HCT116 (cell line): ENCODE measurements around the gene TNFRSF6B. TPM values are rescaled to one million over a fixed set of nuclear protein-coding genes. Genes with fewer than 3 reads are reported as not detected.
A peak's percentile ranks its signal among the peaks of the same experiment; 100 is the strongest.

Source experiments
- ATAC-seq: fragments of 200-7000 bp; cut with Tn5 transposase; 2 replicates; pipeline ENCODE4 v1.9.1; 2020; ENCODE audit warnings: mild to moderate bottlenecking, moderate library complexity
- BruUV-seq: library from RNA; stranded (reverse); fragments of 400-500 nt; replicated peaks from 2 replicates; lab custom pipeline; 2021; lab: Mats Ljungman, UMichigan
- CTCF ChIA-PET: fragments of 300-600 bp; sonication (Branson Sonifier 250); formaldehyde crosslinking; loops from one replicate; lab custom pipeline; 2021; ENCODE audit warnings: antibody characterized with exemption; lab: Charles Lee
- POLR2A ChIA-PET: fragments of 300-600, 350-600 bp; sonication (Branson Sonifier 250); formaldehyde crosslinking; loops from one replicate; lab custom pipeline; 2021; ENCODE audit warnings: antibody characterized with exemption; lab: Charles Lee
- RAD21 ChIA-PET, 2 experiments: fragments of 300-600 bp; sonication (Branson Sonifier 250); formaldehyde crosslinking; loops; one replicate each; lab custom pipeline; 2023; ENCODE audit warnings: low total read pairs in 2 of 2; ENCODE audit not compliant: uncharacterized antibody in 2 of 2, unreplicated experiment in 2 of 2, low non-redundant PET in 1 of 2; lab: Charles Lee
- DNase-seq: peaks from one replicate; pipeline ENCODE4 v3.0.0-alpha.2; 2010; ENCODE audit warnings: low read depth, low spot score
- H2AFZ ChIP-seq: fragments of 200-600 bp; shearing (Covaris generic), sonication (generic); 2 replicates; pipeline ENCODE4 v1.6.1; 2017; ENCODE audit warnings: low read depth, mixed run types, mixed read lengths, antibody characterized with exemption, low read length; ENCODE audit not compliant: poor library complexity, severe bottlenecking
- H3K27ac ChIP-seq: 2 replicates; pipeline ENCODE4 v1.5.1; 2012; ENCODE audit warnings: low read depth, low read length
- H3K27me3 ChIP-seq: fragments of 200-600 bp; sonication (generic); 2 replicates; pipeline ENCODE4 v1.6.1; 2016; ENCODE audit warnings: mixed run types, low read length, mixed read lengths; ENCODE audit not compliant: insufficient read depth
- H3K36me3 ChIP-seq, 2 experiments: fragments of 200-500 bp in 1 of 2; fragments of 200-600 bp in 1 of 2; sonication (Bioruptor generic) in 1 of 2; sonication (generic) in 1 of 2; 2 replicates each; pipeline versions ENCODE4 v1.5.1 to v1.6.1; 2014 to 2016; ENCODE audit warnings: low read length in 2 of 2, inconsistent platforms in 1 of 2, mixed read lengths in 1 of 2, mixed run types in 1 of 2; ENCODE audit not compliant: insufficient read depth in 2 of 2, control insufficient read depth in 1 of 2
- H3K4me1 ChIP-seq, 2 experiments: fragments of 200-600 bp in 1 of 2; sonication (generic) in 1 of 2; 2 replicates each; pipeline versions ENCODE4 v1.5.1 to v1.6.1; 2012 to 2017; ENCODE audit warnings: low read length in 2 of 2, inconsistent platforms in 1 of 2, mild to moderate bottlenecking in 1 of 2, mixed read lengths in 1 of 2, mixed run types in 1 of 2, moderate library complexity in 1 of 2; ENCODE audit not compliant: insufficient read depth in 2 of 2, control insufficient read depth in 1 of 2
- H3K4me2 ChIP-seq: fragments of 200-600 bp; sonication (generic); 2 replicates; pipeline ENCODE4 v1.6.1; 2017; ENCODE audit warnings: mixed run types, low read length, mixed read lengths
- H3K4me3 ChIP-seq, 2 experiments: fragments of 200-600 bp in 1 of 2; sonication (generic) in 1 of 2; replicated peaks in 1 of 2; 2 replicates each; pipeline ENCODE4 v1.5.1; 2011 to 2016; ENCODE audit warnings: low read length in 2 of 2, control low read depth in 1 of 2, low read depth in 1 of 2, mild to moderate bottlenecking in 1 of 2, mixed read lengths in 1 of 2, mixed run types in 1 of 2
- H3K79me2 ChIP-seq: fragments of 200-600 bp; sonication (generic); 2 replicates; pipeline ENCODE4 v1.6.1; 2017; ENCODE audit warnings: mild to moderate bottlenecking, mixed run types, low read length, moderate library complexity, mixed read lengths; ENCODE audit not compliant: insufficient read depth
- H3K9ac ChIP-seq: fragments of 200-600 bp; sonication (generic); 2 replicates; pipeline ENCODE4 v1.6.1; 2016; ENCODE audit warnings: low read length, mixed read lengths
- H3K9me2 ChIP-seq: fragments of 200-600 bp; sonication (generic), shearing (Covaris generic); 2 replicates; pipeline ENCODE4 v1.6.1; 2017; ENCODE audit warnings: mixed run types, mild to moderate bottlenecking, moderate library complexity; ENCODE audit not compliant: insufficient read depth
- H3K9me3 ChIP-seq, 2 experiments: fragments of 200-500 bp in 1 of 2; fragments of 200-600 bp in 1 of 2; sonication (Bioruptor generic) in 1 of 2; sonication (generic) in 1 of 2; 2 replicates each; pipeline ENCODE4 v1.6.1; 2014 to 2017; ENCODE audit warnings: low read length in 2 of 2, mixed read lengths in 2 of 2, inconsistent platforms in 1 of 2, low read depth in 1 of 2, mild to moderate bottlenecking in 1 of 2, mixed run types in 1 of 2, moderate library complexity in 1 of 2; ENCODE audit not compliant: control insufficient read depth in 1 of 2, insufficient read depth in 1 of 2
- H4K20me1 ChIP-seq: fragments of 200-600 bp; sonication (generic), shearing (Covaris generic); 2 replicates; pipeline ENCODE4 v1.6.1; 2017; ENCODE audit warnings: mixed run types, mild to moderate bottlenecking, moderate library complexity; ENCODE audit not compliant: insufficient read depth
- ATF3 ChIP-seq: IDR thresholded peaks from 2 replicates; pipeline ENCODE4 v1.6.1; 2012
- CBX3 ChIP-seq: IDR thresholded peaks from 2 replicates; pipeline ENCODE4 v1.6.1; 2012; ENCODE audit warnings: low read depth
- EGR1 ChIP-seq: IDR thresholded peaks from 2 replicates; pipeline ENCODE4 v1.6.1; 2012; ENCODE audit warnings: low read depth
- ELF1 ChIP-seq: IDR thresholded peaks from 2 replicates; pipeline ENCODE4 v1.6.1; 2012; ENCODE audit warnings: low read depth, borderline replicate concordance
- EZH2 ChIP-seq: fragments of 200-600 bp; sonication (generic); IDR thresholded peaks from 2 replicates; pipeline ENCODE4 v1.6.1; 2017; ENCODE audit warnings: antibody characterized with exemption, mixed run types
- JUND ChIP-seq: IDR thresholded peaks from 2 replicates; pipeline ENCODE4 v1.6.1; 2012
- POLR2A ChIP-seq: IDR thresholded peaks from 2 replicates; pipeline ENCODE4 v1.7.0; 2011; ENCODE audit warnings: borderline replicate concordance; ENCODE audit not compliant: insufficient read depth, insufficient read length; ENCODE audit errors: extremely low read depth
- SIN3A ChIP-seq: IDR thresholded peaks from 2 replicates; pipeline ENCODE4 v1.6.1; 2012; ENCODE audit warnings: low read depth
- ZBTB33 ChIP-seq: IDR thresholded peaks from 2 replicates; pipeline ENCODE4 v1.6.1; 2011; ENCODE audit warnings: mild to moderate bottlenecking, low read length, moderate library complexity; ENCODE audit not compliant: insufficient replicate concordance; ENCODE audit errors: extremely low read depth
- ZNF274 ChIP-seq: fragments of 200-500 bp; sonication (Bioruptor generic); IDR thresholded peaks from 2 replicates; pipeline ENCODE4 v1.6.1; 2014; ENCODE audit warnings: mild to moderate bottlenecking, low read depth, low read length, inconsistent platforms
- intact Hi-C: fragments of 100-400 bp; cut with micrococcal nuclease; formaldehyde crosslinking; loops from 2 replicates; pipeline ENCODE4 v1.10.0; 2022
- total RNA-seq: library from RNA; stranded (reverse); gene quantifications from one replicate; pipeline ENCODE4 v1.2.1, GENCODE V29; 2021; ENCODE audit not compliant: unreplicated experiment

Gene TNFRSF6B
- total RNA-seq, 1 experiment from 2014 or later = 147 TPM

- POLR2A ChIA-PET = interaction anchor here (0.7 to 1.8 kb wide), 2 partner anchors 10 to 20 kb away, joined by 3 to 6 read pairs; no protein-coding TSS in a partner anchor
- H3K27me3 ChIP-seq = no peaks in the 10 kb centered on the region
- no peaks in the 10 kb centered on the region for H3K9me3 ChIP-seq
- peak overlapping the region; percentile 99 for H3K27ac ChIP-seq
- intact Hi-C loops = loop anchor here (2.0 kb wide), 1 partner anchor 45 kb away; the partner anchor contains the start of gene TNFRSF6B
- TF ChIP-seq CBX3 (no peak), ZNF274 (no peak), JUND (no peak), EGR1 (no peak), SIN3A (no peak), ELF1 (no peak), EZH2 (no peak), ZBTB33 (no peak), ATF3 (no peak), POLR2A (no peak)
- H3K4me3 ChIP-seq = peak overlapping the region; percentile 65 to 75
- peak; percentile 15 for ATAC-seq
- RAD21 ChIA-PET = interaction anchor here in 1 of 2 experiments (1.3 kb wide), 1 partner anchor 114 kb away, joined by 4 read pairs; no protein-coding TSS in a partner anchor
- H3K9me2 ChIP-seq = no peaks in the 10 kb centered on the region
- BruUV-seq = no TSS peak
- H3K9ac ChIP-seq = peak overlapping the region; percentile 65
- H3K4me1 ChIP-seq = peaks cover 15 to 34% of the 10 kb centered on the region in 2 experiments
- no peak for DNase-seq
- H2AFZ ChIP-seq = no peak overlapping the region
- CTCF ChIA-PET = no interaction called here
- no peaks in the 10 kb centered on the region for H4K20me1 ChIP-seq
- peaks cover 44% of the 10 kb centered on the region for H3K79me2 ChIP-seq
- H3K4me2 ChIP-seq = peak overlapping the region; percentile 89
- H3K36me3 ChIP-seq = 0 out of 4 replicates have a peak, but pooled peaks cover 0 to 3% of the 10 kb centered on the region in 2 experiments
These were observed 44.6 kb upstream of the TNFRSF6B start for GRCh38 chr20:63651942-63652191.
